Stomach (tissue), 9 donors: ENCODE data around the gene ESRRG. TPM values are rescaled to one million over a fixed set of nuclear protein-coding genes. Genes with fewer than 3 reads are reported as not detected.

Source experiments
- DNase-seq, 2 donors: peaks; one replicate each; pipeline versions ENCODE4 v3.0.0 to v3.0.0-alpha.2; 2013 to 2019
- H3K27ac ChIP-seq, 5 donors: fragments of 200-600 bp in 4 of 5; sonication (generic) in 4 of 5; one replicate each; pipeline ENCODE4 v1.5.1; 2013 to 2019; ENCODE audit warnings: mild to moderate bottlenecking in 1 of 5, moderate library complexity in 1 of 5
- H3K27me3 ChIP-seq, 3 donors: fragments of 200-600 bp; sonication (generic); one replicate each; pipeline ENCODE4 v1.5.1; 2017 to 2019; ENCODE audit warnings: mixed run types in 1 of 3
- H3K36me3 ChIP-seq, 4 donors: fragments of 200-600 bp; sonication (generic); 1 replicate in 3 of 4; 2 replicates in 1 of 4; pipeline ENCODE4 v1.5.1; 2016 to 2019
- H3K4me1 ChIP-seq, 4 donors: fragments of 200-600 bp; sonication (generic); one replicate each; pipeline ENCODE4 v1.5.1; 2016 to 2019
- H3K4me3 ChIP-seq, 4 donors: fragments of 200-600 bp; sonication (generic) in 3 of 4; one replicate each; pipeline ENCODE4 v1.5.1; 2016 to 2019; ENCODE audit warnings: mild to moderate bottlenecking in 1 of 4
- H3K9me3 ChIP-seq, 4 donors: fragments of 200-600 bp; sonication (generic); one replicate each; pipeline ENCODE4 v1.5.1; 2016 to 2019
- CTCF ChIP-seq, 7 experiments: fragments of 450-650 bp in 4 of 7; fragments of 200-600 bp in 3 of 7; sonication (generic) in 3 of 7; IDR thresholded peaks; one replicate each; pipeline ENCODE4 v1.5.1; 2016 to 2019; ENCODE audit warnings: antibody characterized with exemption in 7 of 7, control low read depth in 2 of 7, mild to moderate bottlenecking in 1 of 7
- EP300 ChIP-seq: sonication (generic); formaldehyde crosslinking; IDR thresholded peaks from one replicate; pipeline ENCODE4 v1.6.1; 2017; ENCODE audit warnings: antibody characterized with exemption
- POLR2A ChIP-seq, 4 donors: fragments of 450-650 bp; IDR thresholded peaks; one replicate each; pipeline ENCODE4 v1.6.1; 2016; ENCODE audit warnings: antibody characterized with exemption in 4 of 4, control low read depth in 2 of 4, mild to moderate bottlenecking in 1 of 4, moderate library complexity in 1 of 4
- POLR2AphosphoS5 ChIP-seq, 3 donors: sonication (generic); formaldehyde crosslinking; IDR thresholded peaks; one replicate each; pipeline ENCODE4 v1.6.1; 2016; ENCODE audit warnings: antibody characterized with exemption in 3 of 3
- WGBS, 5 donors: extraction: QIAGEN DNeasy Blood & Tissue Kit in 3 of 5; methylation state at CpG; one replicate each; pipeline versions ENCODE4 v1.1.5 to v1.1.7; 2013 to 2018; 5-methylcytosine and 5-hydroxymethylcytosine counted together
- intact Hi-C: fragments of 100-400 bp; cut with DNase I; formaldehyde crosslinking; loops from one replicate; pipeline ENCODE4 v1.15.1; 2023; ENCODE audit warnings: low total_unique reads
- polyA plus RNA-seq, 3 donors: library from polyadenylated mRNA; stranded (reverse); fragments of 200-250 nt; gene quantifications; one replicate each; pipeline ENCODE4 v1.2.3, GENCODE V29; 2013
- total RNA-seq, 5 donors: library from RNA; depleted of rRNA; stranded (reverse); fragments of >200 nt; gene quantifications; one replicate each; pipeline versions ENCODE4 v1.1.0 to v1.2.3, GENCODE V29; 2014 to 2016
- donor health status: healthy with polysubstance abuse.
- donor health status: Bipolar disorder and iron deficiency.
- donor health status: healthy.

The ESRRG gene
- total and polyA plus RNA-seq, 8 donors = 0.29 to 247 (median 34.2) TPM

GRCh38 chr1:216614011-216614934 is 109.0 kb downstream of the ESRRG start:
- H3K27ac ChIP-seq = no peak overlapping the region
- no peak for DNase-seq
- H3K36me3 ChIP-seq = no peaks in the 10 kb centered on the region
- intact Hi-C loops = no loop called here
- no peak overlapping the region for H3K4me3 ChIP-seq
- no peak for TF ChIP-seq EP300
- peaks cover 0 to 5% (median 0%) of the 10 kb centered on the region in 4 donors for H3K4me1 ChIP-seq
- no peaks in the 10 kb centered on the region for H3K27me3 ChIP-seq
- WGBS, 5 donors = 79 to 92% (median 90%) methylated on average over 12 of the region's 12 CpGs
- no peaks in the 10 kb centered on the region for H3K9me3 ChIP-seq

GRCh38 chr1:216612291-216612690 is 110.9 kb downstream of the ESRRG start:
- no peak overlapping the region for H3K27ac ChIP-seq
- H3K36me3 ChIP-seq = no peaks in the 10 kb centered on the region
- H3K9me3 ChIP-seq = no peaks in the 10 kb centered on the region
- TF ChIP-seq POLR2AphosphoS5 (IDR thresholded peaks at IDR 0.05) = no peak
- no peak for TF ChIP-seq EP300
- TF ChIP-seq CTCF (IDR thresholded peaks at IDR 0.05) = no peak
- TF ChIP-seq POLR2A (IDR thresholded peaks at IDR 0.05) = no peak
- no peak for DNase-seq
- H3K4me1 ChIP-seq = peaks cover 0 to 3% (median 0%) of the 10 kb centered on the region in 4 donors
- H3K4me3 ChIP-seq = no peak overlapping the region
- 71 to 90% (median 79%) methylated on average over 2 of the region's 2 CpGs for WGBS, 5 donors
- no peaks in the 10 kb centered on the region for H3K27me3 ChIP-seq
- intact Hi-C loops = no loop called here

GRCh38 chr1:216607067-216607697 is 116.0 kb downstream of the ESRRG start:
- intact Hi-C loops = no loop called here
- WGBS, 5 donors = 62 to 69% (median 67%) methylated on average over 5 of the region's 5 CpGs
- Histone ChIP-seq H3K27me3 (no peaks in the 10 kb centered on the region), H3K4me1 (peaks cover 0 to 3% (median under 1%) of the 10 kb centered on the region in 4 donors), H3K27ac (no peak overlapping the region), H3K9me3 (no peaks in the 10 kb centered on the region), H3K36me3 (no peaks in the 10 kb centered on the region), H3K4me3 (no peak overlapping the region)
- no peak for DNase-seq
- no peak for TF ChIP-seq POLR2A (IDR thresholded peaks at IDR 0.05)
- no peak for TF ChIP-seq CTCF (IDR thresholded peaks at IDR 0.05)
- TF ChIP-seq EP300 = no peak
- no peak for TF ChIP-seq POLR2AphosphoS5 (IDR thresholded peaks at IDR 0.05)

- 46 to 65% (median 49%) methylated on average over 4 of the region's 4 CpGs for WGBS, 5 donors
- Histone ChIP-seq H3K4me1 (peaks cover 4 to 12% (median 8%) of the 10 kb centered on the region in 4 donors), H3K27me3 (no peaks in the 10 kb centered on the region), H3K4me3 (no peak overlapping the region), H3K9me3 (no peaks in the 10 kb centered on the region), H3K27ac (no peak overlapping the region), H3K36me3 (no peaks in the 10 kb centered on the region)
- DNase-seq = peak in 1 of 2 donors; percentile 48
- TF ChIP-seq POLR2AphosphoS5 (IDR thresholded peaks at IDR 0.05) (no peak), POLR2A (IDR thresholded peaks at IDR 0.05) (no peak), CTCF (IDR thresholded peaks at IDR 0.05) (no peak), EP300 (no peak)
- intact Hi-C loops = no loop called here
Measured at GRCh38 chr1:216606047-216606637, 117.1 kb downstream of the ESRRG start.
